Activated CD8-positive, alpha-beta T cell treated with anti-CD3 and anti-CD28 coated beads, Interleukin-2, amount 10 ng/mL, durations not matched to agents 7 days and 5 days (primary cell): ENCODE results near the gene GREM2. TPM values are rescaled to one million over a fixed set of nuclear protein-coding genes. Genes with fewer than 3 reads are reported as not detected.

Experiments
- ATAC-seq: fragments of 150-1000 bp; cut with Tn5 transposase; one replicate; pipeline ENCODE4 v1.10.0; 2021; ENCODE audit warnings: moderate library complexity
- CTCF ChIA-PET: fragments of 350-600 bp; sonication (Branson Sonifier 250); formaldehyde crosslinking; loops from one replicate; lab custom pipeline; 2021; ENCODE audit warnings: antibody characterized with exemption; lab: Charles Lee
- POLR2A ChIA-PET: fragments of 350-600 bp; sonication (Branson Sonifier 250); formaldehyde crosslinking; loops from one replicate; lab custom pipeline; 2021; ENCODE audit warnings: antibody characterized with exemption; lab: Charles Lee
- DNase-seq: peaks from one replicate; pipeline ENCODE4 v3.0.0-alpha.2; 2020
- H3K27ac Mint-ChIP-seq: one replicate; pipeline ENCODE4 v1.8.0; 2021; ENCODE audit warnings: mild to moderate bottlenecking, mixed read lengths
- H3K27me3 Mint-ChIP-seq: one replicate; pipeline ENCODE4 v1.8.0; 2021; ENCODE audit warnings: low read depth, mixed read lengths
- H3K36me3 Mint-ChIP-seq: one replicate; pipeline ENCODE4 v1.8.0; 2021; ENCODE audit warnings: low read depth, mixed read lengths
- H3K4me1 Mint-ChIP-seq: one replicate; pipeline ENCODE4 v1.8.0; 2021; ENCODE audit warnings: low read depth, mixed read lengths
- H3K4me3 Mint-ChIP-seq: one replicate; pipeline ENCODE4 v1.8.0; 2021; ENCODE audit warnings: mild to moderate bottlenecking, mixed read lengths
- H3K9me3 Mint-ChIP-seq: one replicate; pipeline ENCODE4 v1.8.0; 2022; ENCODE audit warnings: mixed read lengths; ENCODE audit not compliant: insufficient read depth
- total RNA-seq, 2 experiments: library from RNA; stranded (reverse); gene quantifications; one replicate each; pipeline ENCODE4 v1.2.3, GENCODE V29; 2021

Gene GREM2
- total RNA-seq, 2 experiments from 2014 or later: not detected

DNA sequence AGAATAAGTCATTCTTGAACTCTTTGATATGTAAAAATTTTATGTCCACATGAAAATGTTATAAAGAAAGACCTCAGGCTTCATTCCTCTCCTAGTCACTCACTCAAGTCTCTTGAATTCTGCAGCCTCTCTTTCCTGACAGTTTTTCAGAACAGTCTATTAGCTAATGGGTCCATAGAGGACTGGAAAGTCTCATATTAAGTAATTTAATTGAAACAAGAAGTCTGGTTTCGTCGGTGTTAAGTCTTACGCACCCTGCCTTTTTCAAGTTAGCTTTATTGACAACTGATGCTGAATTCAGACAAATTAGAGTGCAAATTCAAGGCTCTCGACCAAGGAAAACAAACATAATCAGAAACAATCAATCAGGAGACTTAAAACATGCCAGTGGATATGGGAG, 105.8 kb downstream of the GREM2 start:
- ATAC-seq (no peak), DNase-seq (no peak)
- CTCF ChIA-PET: no interaction called here
- Mint-ChIP-seq H3K4me1 (no peaks in the 10 kb centered on the region), H3K27me3 (no peaks in the 10 kb centered on the region), H3K9me3 (peaks cover 4% of the 10 kb centered on the region), H3K27ac (no peak overlapping the region), H3K4me3 (no peak overlapping the region), H3K36me3 (no peaks in the 10 kb centered on the region)
- POLR2A ChIA-PET: no interaction called here

DNA sequence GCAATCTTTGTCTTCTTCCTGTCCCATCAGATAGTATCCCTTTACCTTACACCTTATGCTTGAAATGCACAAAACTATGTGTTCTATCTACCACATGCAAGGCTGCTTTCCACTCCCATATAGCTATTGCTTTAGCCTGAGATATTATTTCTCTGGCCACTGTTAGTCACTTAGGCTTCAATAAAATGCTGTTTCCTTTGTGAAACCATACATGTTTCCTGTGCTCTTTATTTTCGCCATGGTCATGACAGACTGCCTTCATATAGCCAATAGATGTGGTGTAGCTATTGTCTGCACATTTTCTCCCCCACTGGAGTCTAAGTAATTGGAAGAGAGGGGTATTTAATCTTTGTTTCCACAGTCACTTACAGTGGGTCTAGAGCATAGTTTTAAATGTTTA, 108.4 kb downstream of the GREM2 start:
- H3K9me3 Mint-ChIP-seq: no peaks in the 10 kb centered on the region
- DNase-seq (no peak), ATAC-seq (no peak)
- H3K4me1 Mint-ChIP-seq: peaks cover 3% of the 10 kb centered on the region
- no peaks in the 10 kb centered on the region for H3K27me3 Mint-ChIP-seq
- ChIA-PET POLR2A (no interaction called here), CTCF (no interaction called here)
- no peak overlapping the region for H3K27ac Mint-ChIP-seq
- H3K4me3 Mint-ChIP-seq: no peak overlapping the region
- no peaks in the 10 kb centered on the region for H3K36me3 Mint-ChIP-seq

DNA sequence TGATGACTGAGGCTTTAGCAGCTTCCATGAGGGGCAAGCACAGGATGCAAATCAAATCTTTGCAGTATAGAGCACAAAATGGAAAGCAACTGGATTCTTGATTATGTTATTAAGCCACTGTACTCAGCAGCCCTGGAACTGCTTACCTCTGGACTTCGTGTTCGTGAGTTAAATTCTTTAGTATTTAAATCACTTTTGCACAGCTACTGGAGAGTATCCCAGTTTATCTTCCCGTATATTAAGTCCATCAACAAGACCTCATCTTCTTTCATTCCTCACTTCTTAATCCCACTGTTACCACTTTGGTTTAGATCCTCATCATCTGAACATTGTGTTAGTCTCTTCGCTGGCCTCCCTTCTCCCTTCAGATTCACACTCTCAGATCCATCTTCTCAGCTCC, 108.9 kb downstream of the GREM2 start:
- CTCF ChIA-PET: no interaction called here
- Mint-ChIP-seq H3K36me3 (no peaks in the 10 kb centered on the region), H3K27ac (no peak overlapping the region), H3K4me1 (peaks cover 3% of the 10 kb centered on the region), H3K4me3 (no peak overlapping the region), H3K27me3 (no peaks in the 10 kb centered on the region), H3K9me3 (peaks cover 4% of the 10 kb centered on the region)
- POLR2A ChIA-PET: no interaction called here
- ATAC-seq: no peak
- DNase-seq: no peak

DNA sequence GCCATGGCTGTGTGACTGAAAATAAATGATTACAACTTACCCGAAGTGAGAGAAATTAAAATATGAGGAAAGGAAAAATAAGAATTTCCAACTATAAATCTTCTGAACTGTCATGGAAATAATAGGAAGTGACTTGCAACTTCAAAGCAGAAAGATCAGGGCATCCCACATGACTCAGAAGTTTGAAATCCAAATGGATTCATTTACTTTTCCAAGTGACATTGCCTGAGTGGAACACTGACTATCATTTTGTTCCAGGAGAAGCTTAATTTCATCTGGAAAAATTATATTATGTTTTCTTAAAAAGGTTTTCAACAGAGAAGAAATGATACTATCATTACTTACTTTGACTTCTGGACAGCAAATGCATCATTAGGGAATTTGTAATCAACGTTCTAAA, 110.8 kb downstream of the GREM2 start:
- no peak for DNase-seq
- CTCF ChIA-PET: no interaction called here
- Mint-ChIP-seq H3K27ac (no peak overlapping the region), H3K36me3 (no peaks in the 10 kb centered on the region), H3K27me3 (no peaks in the 10 kb centered on the region), H3K9me3 (peaks cover 9% of the 10 kb centered on the region), H3K4me1 (peaks cover 3% of the 10 kb centered on the region), H3K4me3 (no peak overlapping the region)
- POLR2A ChIA-PET: no interaction called here
- ATAC-seq: no peak

DNA sequence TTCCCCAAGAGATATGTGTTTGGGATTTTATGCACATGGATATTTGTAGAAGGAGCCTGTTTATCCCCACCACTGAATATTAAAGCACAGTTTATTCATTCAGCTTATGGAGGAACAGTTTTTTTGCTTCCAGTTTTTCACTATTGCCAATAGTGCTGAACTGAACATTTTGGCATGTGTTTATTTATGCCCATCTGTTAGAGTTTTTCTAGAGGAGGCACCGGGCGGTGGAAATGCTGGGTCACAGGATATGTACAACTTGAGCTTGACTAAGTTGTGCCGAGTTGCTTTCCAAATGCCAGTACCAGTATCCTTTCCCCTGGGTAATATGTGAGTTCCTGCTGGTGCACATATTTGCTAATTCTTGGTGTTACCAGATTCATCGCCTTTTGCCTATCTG, 111.3 kb downstream of the GREM2 start:
- no peak for ATAC-seq
- no peak overlapping the region for H3K4me3 Mint-ChIP-seq
- CTCF ChIA-PET: no interaction called here
- H3K27ac Mint-ChIP-seq: no peak overlapping the region
- peaks cover 9% of the 10 kb centered on the region for H3K9me3 Mint-ChIP-seq
- DNase-seq: no peak
- no peaks in the 10 kb centered on the region for H3K36me3 Mint-ChIP-seq
- H3K4me1 Mint-ChIP-seq: peaks cover 3% of the 10 kb centered on the region
- POLR2A ChIA-PET: no interaction called here
- no peaks in the 10 kb centered on the region for H3K27me3 Mint-ChIP-seq

DNA sequence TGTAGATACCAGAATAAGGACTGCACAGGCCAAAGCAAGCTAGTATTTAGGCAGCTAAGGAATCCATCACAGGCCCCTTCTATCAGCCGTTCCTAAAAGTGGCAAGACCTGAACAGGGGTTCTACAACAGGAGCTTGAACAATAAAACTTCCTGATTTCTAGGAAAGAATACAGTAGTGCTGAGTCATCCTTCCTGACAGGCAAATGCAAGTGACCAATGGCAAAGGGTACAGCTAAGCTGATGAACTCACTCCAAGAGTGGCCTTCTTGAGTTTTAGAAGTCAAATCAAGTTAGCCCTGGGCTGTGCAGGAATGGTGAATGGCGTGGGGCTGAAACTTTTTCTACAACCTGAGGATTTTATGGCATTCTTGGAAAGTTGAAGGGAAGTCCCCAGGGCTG, 112.9 kb downstream of the GREM2 start:
- H3K36me3 Mint-ChIP-seq: no peaks in the 10 kb centered on the region
- peaks cover 3% of the 10 kb centered on the region for H3K4me1 Mint-ChIP-seq
- H3K9me3 Mint-ChIP-seq: peaks cover 9% of the 10 kb centered on the region
- H3K27ac Mint-ChIP-seq: no peak overlapping the region
- no peak for ATAC-seq
- DNase-seq: no peak
- CTCF ChIA-PET: no interaction called here
- no peak overlapping the region for H3K4me3 Mint-ChIP-seq
- POLR2A ChIA-PET: no interaction called here
- no peaks in the 10 kb centered on the region for H3K27me3 Mint-ChIP-seq

DNA sequence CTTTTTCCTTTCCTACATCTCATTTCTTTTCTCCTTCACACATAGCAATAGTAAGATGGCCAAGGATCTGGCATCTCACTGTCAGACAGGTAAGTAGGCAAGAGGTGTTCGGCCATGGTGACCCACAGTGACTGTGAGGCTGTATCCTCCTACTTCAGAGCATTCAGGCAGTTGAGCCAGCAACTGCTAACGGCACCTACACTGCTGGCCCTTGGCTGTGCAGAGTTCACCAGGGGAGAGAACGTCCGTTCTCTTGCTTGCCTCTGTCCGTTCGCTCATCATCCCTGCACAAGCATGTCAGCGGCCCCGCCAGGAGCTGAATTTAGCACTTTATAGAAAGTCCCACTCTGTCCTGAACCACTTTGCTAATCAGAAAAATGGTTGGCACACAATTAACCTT, 113.6 kb downstream of the GREM2 start:
- ATAC-seq (no peak), DNase-seq (no peak)
- Mint-ChIP-seq H3K27ac (no peak overlapping the region), H3K4me1 (peaks cover 3% of the 10 kb centered on the region), H3K4me3 (no peak overlapping the region), H3K9me3 (peaks cover 9% of the 10 kb centered on the region), H3K27me3 (no peaks in the 10 kb centered on the region), H3K36me3 (no peaks in the 10 kb centered on the region)
- CTCF ChIA-PET: no interaction called here
- POLR2A ChIA-PET: no interaction called here

DNA sequence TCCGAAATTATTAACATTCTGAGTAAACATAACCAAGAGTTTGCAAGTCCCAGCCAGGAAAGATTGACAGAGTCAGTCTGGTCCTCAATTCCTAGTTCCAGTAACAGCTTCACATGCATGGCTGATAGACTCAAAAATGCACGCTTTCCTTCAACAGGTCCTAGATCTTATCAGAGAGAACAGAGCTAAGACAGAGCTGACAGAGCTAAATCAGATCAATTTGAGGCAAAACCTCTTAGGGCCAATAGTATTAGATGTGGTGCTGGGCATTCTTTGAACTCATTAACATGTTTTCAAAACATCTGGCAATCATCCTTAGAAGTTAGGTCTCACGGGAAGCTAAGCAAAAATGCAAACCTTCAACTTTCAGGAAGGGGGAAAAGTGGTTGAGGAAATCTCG, 114.0 kb downstream of the GREM2 start:
- DNase-seq: no peak
- H3K27me3 Mint-ChIP-seq: no peaks in the 10 kb centered on the region
- H3K4me3 Mint-ChIP-seq: no peak overlapping the region
- H3K27ac Mint-ChIP-seq: no peak overlapping the region
- H3K4me1 Mint-ChIP-seq: peaks cover 3% of the 10 kb centered on the region
- ATAC-seq: no peak
- CTCF ChIA-PET: interaction anchor here (0.7 kb wide), 1 partner anchor 742 kb away, joined by 3 read pairs; no protein-coding TSS in a partner anchor
- POLR2A ChIA-PET: no interaction called here
- peaks cover 9% of the 10 kb centered on the region for H3K9me3 Mint-ChIP-seq
- no peaks in the 10 kb centered on the region for H3K36me3 Mint-ChIP-seq

DNA sequence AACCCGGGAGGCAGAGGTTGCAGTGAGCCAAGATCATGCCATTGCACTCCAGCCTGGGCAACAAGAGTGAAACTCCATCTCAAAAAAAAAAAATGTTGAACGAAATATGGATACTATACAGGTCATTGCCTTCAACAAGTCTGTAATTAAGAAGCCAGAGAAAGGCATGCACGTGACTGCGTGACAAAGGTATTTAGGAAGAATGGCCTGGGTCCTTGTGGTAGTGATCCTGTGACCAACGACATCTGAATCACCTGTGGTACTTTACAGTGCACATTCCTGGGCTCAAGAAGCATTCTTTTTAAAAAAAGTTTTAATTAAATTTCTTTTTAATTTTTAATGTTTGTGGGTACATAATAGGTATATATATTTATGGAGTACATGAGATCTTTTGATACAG, 115.0 kb downstream of the GREM2 start:
- peaks cover 3% of the 10 kb centered on the region for H3K4me1 Mint-ChIP-seq
- H3K36me3 Mint-ChIP-seq: no peaks in the 10 kb centered on the region
- no peak overlapping the region for H3K4me3 Mint-ChIP-seq
- no peak overlapping the region for H3K27ac Mint-ChIP-seq
- ATAC-seq (no peak), DNase-seq (no peak)
- ChIA-PET POLR2A (no interaction called here), CTCF (no interaction called here)
- no peaks in the 10 kb centered on the region for H3K27me3 Mint-ChIP-seq
- peaks cover 9% of the 10 kb centered on the region for H3K9me3 Mint-ChIP-seq

DNA sequence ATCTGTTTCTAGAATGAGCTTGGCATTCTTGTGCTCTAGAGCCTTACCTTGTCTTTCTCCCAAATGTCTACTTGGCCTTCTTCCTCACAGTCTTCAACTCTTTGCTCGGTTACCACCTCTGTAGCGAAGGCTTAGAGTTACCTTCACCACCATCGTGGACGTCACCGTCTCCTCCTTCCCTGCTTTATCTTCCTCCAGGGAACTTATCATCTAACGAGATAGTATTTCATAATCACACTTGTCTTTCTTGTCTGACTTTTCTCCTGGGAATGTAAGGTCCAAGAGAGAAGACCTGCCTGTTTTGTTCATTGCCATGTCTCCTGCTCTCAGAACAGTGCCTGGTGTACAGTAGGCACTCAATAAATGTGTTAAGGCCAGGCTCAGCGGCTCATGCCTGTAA, 115.6 kb downstream of the GREM2 start:
- ATAC-seq (no peak), DNase-seq (no peak)
- peaks cover 9% of the 10 kb centered on the region for H3K9me3 Mint-ChIP-seq
- ChIA-PET CTCF (no interaction called here), POLR2A (no interaction called here)
- H3K4me1 Mint-ChIP-seq: peaks cover 3% of the 10 kb centered on the region
- no peaks in the 10 kb centered on the region for H3K27me3 Mint-ChIP-seq
- H3K27ac Mint-ChIP-seq: no peak overlapping the region
- no peaks in the 10 kb centered on the region for H3K36me3 Mint-ChIP-seq
- H3K4me3 Mint-ChIP-seq: no peak overlapping the region

DNA sequence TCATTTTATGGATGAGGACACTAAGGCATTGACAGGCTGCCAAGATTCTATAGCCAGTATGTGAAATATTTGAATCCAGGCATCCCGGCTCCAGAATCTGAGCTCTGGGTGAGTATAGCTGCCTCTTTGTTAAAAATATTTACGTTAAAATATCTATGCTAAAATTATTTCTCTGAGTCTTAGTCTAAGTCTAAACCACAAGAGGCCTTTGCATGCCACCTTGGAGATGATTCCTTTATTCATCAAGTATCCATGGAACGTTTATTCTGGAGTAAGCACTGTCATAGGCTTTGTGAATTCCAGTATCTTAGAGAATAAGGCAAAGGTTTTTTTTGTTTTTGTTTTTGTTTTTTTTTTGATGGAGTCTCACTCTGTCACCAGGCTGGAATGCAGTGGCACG, 116.4 kb downstream of the GREM2 start:
- DNase-seq (no peak), ATAC-seq (no peak)
- H3K4me1 Mint-ChIP-seq: peaks cover 3% of the 10 kb centered on the region
- CTCF ChIA-PET: no interaction called here
- H3K4me3 Mint-ChIP-seq: no peak overlapping the region
- POLR2A ChIA-PET: no interaction called here
- H3K27ac Mint-ChIP-seq: no peak overlapping the region
- H3K9me3 Mint-ChIP-seq: peaks cover 9% of the 10 kb centered on the region
- no peaks in the 10 kb centered on the region for H3K27me3 Mint-ChIP-seq
- H3K36me3 Mint-ChIP-seq: no peaks in the 10 kb centered on the region

DNA sequence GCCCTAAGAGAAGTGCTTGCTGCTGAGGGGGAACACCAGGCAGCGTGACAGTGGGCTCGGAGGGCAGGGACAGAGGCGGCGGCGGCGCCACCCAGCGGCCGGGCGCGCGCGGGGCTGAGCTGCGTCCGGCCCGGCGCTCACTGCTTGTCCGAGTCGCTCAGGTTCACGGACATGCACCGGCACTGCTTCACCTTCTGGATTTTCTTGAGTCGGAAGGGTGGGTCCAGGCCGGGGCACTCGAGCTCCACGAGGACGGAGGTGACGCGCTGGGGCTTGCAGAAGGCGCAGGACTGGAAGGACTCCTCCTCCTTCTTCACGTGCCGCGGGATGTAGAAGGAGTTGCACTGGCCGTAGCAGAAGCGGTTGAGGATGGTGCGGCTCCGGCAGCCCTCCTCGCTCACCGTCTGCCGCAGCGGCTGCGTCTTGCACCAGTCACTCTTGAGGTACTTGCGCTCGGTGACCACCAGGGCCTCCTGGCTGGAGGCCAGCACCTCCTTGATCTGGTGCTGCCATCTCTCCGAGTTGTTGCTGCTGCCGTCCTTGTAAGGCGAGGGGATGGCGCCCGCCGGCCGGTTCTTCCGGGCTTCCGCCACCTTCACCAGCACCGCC, 119.0 kb downstream of the GREM2 start:
- CTCF ChIA-PET: no interaction called here
- DNase-seq: no peak
- Mint-ChIP-seq H3K27ac (no peak overlapping the region), H3K36me3 (no peaks in the 10 kb centered on the region), H3K27me3 (no peaks in the 10 kb centered on the region), H3K4me1 (no peaks in the 10 kb centered on the region), H3K9me3 (peaks cover 4% of the 10 kb centered on the region), H3K4me3 (no peak overlapping the region)
- ATAC-seq: no peak
- POLR2A ChIA-PET: no interaction called here

DNA sequence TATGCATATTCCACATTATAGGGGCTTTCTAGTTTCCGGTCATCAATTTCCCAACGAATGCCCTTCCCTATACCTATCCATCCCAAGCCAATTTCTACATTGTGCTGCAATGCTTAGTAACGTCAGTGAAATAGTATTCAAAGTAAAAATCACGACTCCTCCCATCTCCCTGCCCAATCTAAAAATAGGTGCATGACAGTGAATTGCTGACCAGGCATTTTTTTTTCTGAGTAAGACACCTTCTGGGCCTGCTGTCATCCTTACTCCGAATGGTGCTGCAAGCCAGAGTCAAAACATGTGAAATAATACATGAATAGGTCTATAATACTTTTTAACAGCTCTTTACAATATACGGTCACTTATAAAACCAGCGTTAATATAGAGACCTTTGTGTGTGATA, 120.2 kb downstream of the GREM2 start:
- H3K27me3 Mint-ChIP-seq: no peaks in the 10 kb centered on the region
- DNase-seq (no peak), ATAC-seq (no peak)
- H3K4me3 Mint-ChIP-seq: no peak overlapping the region
- no peaks in the 10 kb centered on the region for H3K36me3 Mint-ChIP-seq
- CTCF ChIA-PET: no interaction called here
- no peaks in the 10 kb centered on the region for H3K4me1 Mint-ChIP-seq
- H3K9me3 Mint-ChIP-seq: no peaks in the 10 kb centered on the region
- no peak overlapping the region for H3K27ac Mint-ChIP-seq
- POLR2A ChIA-PET: no interaction called here
